Measurements from ENCODE around the gene KBTBD4. TPM values are rescaled to one million over a fixed set of nuclear protein-coding genes. Genes with fewer than 3 reads are reported as not detected.
"Not testable (repeated sequence)": the region's sequence is repeated elsewhere in the genome, so short reads cannot be mapped to it uniquely, and the experiment has no call there.

The KBTBD4 gene
- total RNA-seq, 1 experiment from 2014 or later, result 44.7 TPM

GRCh38 chr11:47526032-47526431, 52.7 kb downstream of the KBTBD4 start:
- not testable (repeated sequence) for DNase-seq (ENCODE audit: low spot score)

GRCh38 chr11:47524291-47524874, 54.4 kb downstream of the KBTBD4 start:
- no peak for DNase-seq (ENCODE audit: low spot score)

GRCh38 chr11:47523490-47524225, 55.1 kb downstream of the KBTBD4 start:
- DNase-seq (ENCODE audit: low spot score), result peak; percentile 84

Other genes with a start within 250 kb of the KBTBD4 start
- not detected in 2 replicates for gene MYBPC3, start 226.3 kb downstream of the KBTBD4 start, total RNA-seq (2014; rRNA removed; shearing (Covaris generic))
- gene SPI1, start 200.4 kb downstream of the KBTBD4 start, total RNA-seq (2014; rRNA removed; shearing (Covaris generic)), result 0.10 TPM in 1 of 2 replicates, not detected in the other
- 103 and 108 TPM in 2 replicates for gene SLC39A13, start 170.4 kb downstream of the KBTBD4 start, total RNA-seq (2014; rRNA removed; shearing (Covaris generic))
- gene PSMC3, start 152.5 kb downstream of the KBTBD4 start, total RNA-seq (2014; rRNA removed; shearing (Covaris generic)), result 435 and 665 TPM in 2 replicates
- not detected in 2 replicates for gene RAPSN, start 129.8 kb downstream of the KBTBD4 start, total RNA-seq (2014; rRNA removed; shearing (Covaris generic))
- 94.7 and 115 TPM in 2 replicates for gene CELF1, start 25.8 kb downstream of the KBTBD4 start, total RNA-seq (2014; rRNA removed; shearing (Covaris generic))
- gene PTPMT1, start 13.4 kb downstream of the KBTBD4 start, total RNA-seq (2014; rRNA removed; shearing (Covaris generic)), result 225 and 253 TPM in 2 replicates
- gene NDUFS3, start 104 bp upstream of the KBTBD4 start, total RNA-seq (2014; rRNA removed; shearing (Covaris generic)), result 152 and 165 TPM in 2 replicates
- not detected in 2 replicates for gene FAM180B, start 7.7 kb upstream of the KBTBD4 start, total RNA-seq (2014; rRNA removed; shearing (Covaris generic))
- gene C1QTNF4, start 15.4 kb upstream of the KBTBD4 start, total RNA-seq (2014; rRNA removed; shearing (Covaris generic)), result not detected in 2 replicates
- gene MTCH2, start 63.6 kb upstream of the KBTBD4 start, total RNA-seq (2014; rRNA removed; shearing (Covaris generic)), result 250 and 254 TPM in 2 replicates
- gene AGBL2, start 136.4 kb upstream of the KBTBD4 start, total RNA-seq (2014; rRNA removed; shearing (Covaris generic)), result 1.8 and 2.8 TPM in 2 replicates
- 32.9 and 33.4 TPM in 2 replicates for gene FNBP4, start 188.4 kb upstream of the KBTBD4 start, total RNA-seq (2014; rRNA removed; shearing (Covaris generic))

Measured in A172 (cell line).